A549 (cell line): ENCODE results near the gene ARHGAP4.

Experiments used
- CHD4 ChIP-seq: fragments of 200-600 bp; sonication (generic); IDR thresholded peaks from 2 replicates; pipeline ENCODE4 v1.6.1; 2016; ENCODE audit warnings: antibody characterized with exemption, mild to moderate bottlenecking, borderline replicate concordance
- FOSB ChIP-seq: fragments of 250-450 bp; sonication (Bioruptor Pico); IDR thresholded peaks from 2 replicates; pipeline ENCODE4 v1.5.0; 2020; ENCODE audit warnings: mild to moderate bottlenecking, moderate library complexity
- RAD21 ChIP-seq, 2 experiments: fragments of >200 bp in 1 of 2; sonication (Bioruptor Twin) in 1 of 2; formaldehyde crosslinking in 1 of 2; IDR thresholded peaks in 1 of 2; conservative IDR thresholded peaks in 1 of 2; 2 replicates in 1 of 2; 3 replicates in 1 of 2; pipeline ENCODE4 v1.6.1; 2012 to 2018; ENCODE audit warnings: inconsistent platforms in 1 of 2

GRCh38 chrX:153941336-153942252, 15.5 kb upstream of the ARHGAP4 start:
- TF ChIP-seq CHD4 (no peak), RAD21 (conservative IDR thresholded peaks at IDR 0.05 in 1 of 2, IDR thresholded peaks at IDR 0.05 in 1 of 2) (no peak), FOSB (no peak)
